GM18498 (cell line): Measurements from ENCODE around the gene SUCLA2.
A peak's percentile ranks its signal among the peaks of the same experiment; 100 is the strongest.
"Not testable (repeated sequence)": the region's sequence is repeated elsewhere in the genome, so short reads cannot be mapped to it uniquely, and the experiment has no call there.

ENCODE experiments used
- ATAC-seq: cut with Tn5 transposase; IDR thresholded peaks from one replicate; pipeline ENCODE4 v1.9.1; 2021; ENCODE audit warnings: mild to moderate bottlenecking, moderate library complexity; ENCODE audit not compliant: unreplicated experiment

SUCLA2 gene

GRCh38 chr13:48001114-48001881, at the start of gene SUCLA2:
Gene SUCLA2, minus strand, starts transcription at chr13:48001273. Its CDS starts 4 bp downstream, at chr13:48001269.
- peak; percentile 98 for ATAC-seq

GRCh38 chr13:48050550-48050949, 49.5 kb upstream of the SUCLA2 start:
- ATAC-seq, result no peak

- no peak for ATAC-seq
Observed at GRCh38 chr13:48043789-48044503, 42.9 kb upstream of the SUCLA2 start.

- no peak for ATAC-seq
Observed at GRCh38 chr13:48042894-48043293, 41.8 kb upstream of the SUCLA2 start.

- ATAC-seq, result no peak
Observed at GRCh38 chr13:48040896-48041295, 39.8 kb upstream of the SUCLA2 start.

- ATAC-seq, result no peak
Observed at GRCh38 chr13:48040049-48040448, 39.0 kb upstream of the SUCLA2 start.

GRCh38 chr13:48038761-48039160, 37.7 kb upstream of the SUCLA2 start:
- ATAC-seq, result no peak

- peak; percentile 94 for ATAC-seq
Observed at GRCh38 chr13:48037346-48038173, 36.5 kb upstream of the SUCLA2 start, which contains the start of gene NUDT15. Gene NUDT15, plus strand, starts transcription at chr13:48037726. Its CDS starts 21 bp downstream, at chr13:48037747.

- no peak for ATAC-seq
Observed at GRCh38 chr13:48029859-48030258, 28.8 kb upstream of the SUCLA2 start.

GRCh38 chr13:48028066-48028465, 27.0 kb upstream of the SUCLA2 start:
- no peak for ATAC-seq

GRCh38 chr13:48019796-48020195, 18.7 kb upstream of the SUCLA2 start:
- ATAC-seq, result no peak

GRCh38 chr13:48018637-48019036, 17.6 kb upstream of the SUCLA2 start:
- ATAC-seq, result no peak

- ATAC-seq, result no peak
Observed at GRCh38 chr13:48014359-48014758, 13.3 kb upstream of the SUCLA2 start.

GRCh38 chr13:48012668-48013067, 11.6 kb upstream of the SUCLA2 start:
- ATAC-seq, result no peak

GRCh38 chr13:48010698-48011097, 9.6 kb upstream of the SUCLA2 start:
- ATAC-seq, result no peak

- ATAC-seq, result no peak
Observed at GRCh38 chr13:48009284-48009683, 8.2 kb upstream of the SUCLA2 start.

GRCh38 chr13:48006396-48006795, 5.3 kb upstream of the SUCLA2 start:
- ATAC-seq, result no peak

GRCh38 chr13:48004201-48004600, 3.1 kb upstream of the SUCLA2 start:
- ATAC-seq, result no peak

GRCh38 chr13:48001999-48002398, 926 bp upstream of the SUCLA2 start:
- not testable (repeated sequence) for ATAC-seq

GRCh38 chr13:48000559-48001113, 437 bp downstream of the SUCLA2 start:
- ATAC-seq, result peak; percentile 44

GRCh38 chr13:47999973-48000372, 1.1 kb downstream of the SUCLA2 start:
- ATAC-seq, result no peak
